Measurements from ENCODE around the gene IL36A. TPM values are rescaled to one million over a fixed set of nuclear protein-coding genes. Genes with fewer than 3 reads are reported as not detected.

Gene IL36A, protein sequence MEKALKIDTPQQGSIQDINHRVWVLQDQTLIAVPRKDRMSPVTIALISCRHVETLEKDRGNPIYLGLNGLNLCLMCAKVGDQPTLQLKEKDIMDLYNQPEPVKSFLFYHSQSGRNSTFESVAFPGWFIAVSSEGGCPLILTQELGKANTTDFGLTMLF
- total RNA-seq, result not detected
- total RNA-seq (2013), result not detected

DNA sequence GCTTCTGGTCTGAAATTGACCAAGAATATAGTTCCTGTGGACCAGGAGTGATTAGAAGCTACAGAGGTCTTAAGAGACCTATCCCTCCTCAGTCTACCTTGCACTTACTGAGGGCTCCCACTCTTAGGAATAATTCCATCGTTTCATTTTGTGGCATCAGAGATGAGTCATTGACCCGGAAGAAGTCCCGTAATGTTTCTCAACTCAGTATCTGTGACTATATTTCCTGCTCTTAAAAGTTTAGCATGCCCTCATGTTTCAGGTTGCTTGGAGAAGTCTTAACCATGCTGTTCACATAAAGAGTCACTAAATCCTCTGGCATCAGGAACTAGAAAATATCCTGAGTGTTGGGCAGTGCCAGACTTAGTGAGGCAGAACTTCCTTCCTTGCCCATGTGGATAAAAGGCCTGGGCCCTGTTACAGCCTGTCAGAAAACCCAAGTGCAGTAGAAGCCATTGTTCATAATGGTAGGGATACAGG is at the start of gene IL36A:
Gene IL36A, plus strand, starts transcription at position 430 of the 480 bp plus-strand sequence. CDS start 413 bp downstream, outside the sequence.
- H3K36me3 Mint-ChIP-seq, result peaks cover 15% of the 10 kb centered on the region
- intact Hi-C loops (cut with micrococcal nuclease), result no loop called here
- no peak within 1 kb of the TSS for H3K27ac Mint-ChIP-seq
- TF ChIP-seq, protein P1, sequence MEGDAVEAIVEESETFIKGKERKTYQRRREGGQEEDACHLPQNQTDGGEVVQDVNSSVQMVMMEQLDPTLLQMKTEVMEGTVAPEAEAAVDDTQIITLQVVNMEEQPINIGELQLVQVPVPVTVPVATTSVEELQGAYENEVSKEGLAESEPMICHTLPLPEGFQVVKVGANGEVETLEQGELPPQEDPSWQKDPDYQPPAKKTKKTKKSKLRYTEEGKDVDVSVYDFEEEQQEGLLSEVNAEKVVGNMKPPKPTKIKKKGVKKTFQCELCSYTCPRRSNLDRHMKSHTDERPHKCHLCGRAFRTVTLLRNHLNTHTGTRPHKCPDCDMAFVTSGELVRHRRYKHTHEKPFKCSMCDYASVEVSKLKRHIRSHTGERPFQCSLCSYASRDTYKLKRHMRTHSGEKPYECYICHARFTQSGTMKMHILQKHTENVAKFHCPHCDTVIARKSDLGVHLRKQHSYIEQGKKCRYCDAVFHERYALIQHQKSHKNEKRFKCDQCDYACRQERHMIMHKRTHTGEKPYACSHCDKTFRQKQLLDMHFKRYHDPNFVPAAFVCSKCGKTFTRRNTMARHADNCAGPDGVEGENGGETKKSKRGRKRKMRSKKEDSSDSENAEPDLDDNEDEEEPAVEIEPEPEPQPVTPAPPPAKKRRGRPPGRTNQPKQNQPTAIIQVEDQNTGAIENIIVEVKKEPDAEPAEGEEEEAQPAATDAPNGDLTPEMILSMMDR (IDR thresholded peaks at IDR 0.05), result no peak
- no peak within 1 kb of the TSS for H3K4me3 ChIP-seq (ENCODE audit: low read length)
- 94% methylated on average over 3 of the region's 3 CpGs for WGBS (ENCODE audit: insufficient coverage)
- peaks cover 7 to 26% of the 10 kb centered on the region in 2 donors for H3K27me3 Mint-ChIP-seq (ENCODE audit: low read depth in 2 of 2)
- no peak for DNase-seq
- no peaks in the 10 kb centered on the region for H3K27me3 ChIP-seq (ENCODE audit: control insufficient read depth, insufficient read depth, low read length)
- H3K27ac ChIP-seq (ENCODE audit: low read length), result no peak within 1 kb of the TSS
- no peaks in the 10 kb centered on the region for H3K36me3 ChIP-seq (ENCODE audit: control insufficient read depth, insufficient read depth, low read length)
- peak in 1 of 3 donors; percentile 27 for ATAC-seq
- no peaks in the 10 kb centered on the region for H3K4me1 Mint-ChIP-seq
- no peaks in the 10 kb centered on the region for H3K9me3 ChIP-seq (ENCODE audit: control insufficient read depth, insufficient read depth, low read length)
- H3K4me3 Mint-ChIP-seq, result no peak within 1 kb of the TSS
- H3K4me1 ChIP-seq (ENCODE audit: control insufficient read depth, insufficient read depth, low read length), result no peaks in the 10 kb centered on the region
- peaks cover 0 to 6% of the 10 kb centered on the region in 2 donors for H3K9me3 Mint-ChIP-seq

GRCh38 chr2:112957511-112957910 is 47.7 kb upstream of the IL36A start:
- Mint-ChIP-seq H3K36me3 (no peaks in the 10 kb centered on the region), H3K27me3 (ENCODE audit: low read depth in 2 of 2) (peaks cover 6 to 8% of the 10 kb centered on the region in 2 donors), H3K4me1 (no peaks in the 10 kb centered on the region), H3K9me3 (no peaks in the 10 kb centered on the region), H3K27ac (no peak overlapping the region), H3K4me3 (no peak overlapping the region)
- intact Hi-C loops (cut with micrococcal nuclease), result no loop called here
- DNase-seq, result no peak
- Histone ChIP-seq H3K36me3 (ENCODE audit: control insufficient read depth, insufficient read depth, low read length) (no peaks in the 10 kb centered on the region), H3K27ac (ENCODE audit: low read length) (no peak overlapping the region), H3K4me3 (ENCODE audit: low read length) (no peak overlapping the region), H3K4me1 (ENCODE audit: control insufficient read depth, insufficient read depth, low read length) (no peaks in the 10 kb centered on the region), H3K9me3 (ENCODE audit: control insufficient read depth, insufficient read depth, low read length) (no peaks in the 10 kb centered on the region), H3K27me3 (ENCODE audit: control insufficient read depth, insufficient read depth, low read length) (no peaks in the 10 kb centered on the region)
- no peak for ATAC-seq
- WGBS (ENCODE audit: insufficient coverage), result 100% methylated on average over 3 of the region's 3 CpGs
- TF ChIP-seq, protein P1 (IDR thresholded peaks at IDR 0.05), result no peak

- Histone ChIP-seq H3K4me3 (ENCODE audit: low read length) (no peak overlapping the region), H3K9me3 (ENCODE audit: control insufficient read depth, insufficient read depth, low read length) (no peaks in the 10 kb centered on the region), H3K27me3 (ENCODE audit: control insufficient read depth, insufficient read depth, low read length) (no peaks in the 10 kb centered on the region), H3K27ac (ENCODE audit: low read length) (no peak overlapping the region), H3K4me1 (ENCODE audit: control insufficient read depth, insufficient read depth, low read length) (no peaks in the 10 kb centered on the region), H3K36me3 (ENCODE audit: control insufficient read depth, insufficient read depth, low read length) (no peaks in the 10 kb centered on the region)
- H3K4me3 Mint-ChIP-seq, result no peak overlapping the region
- no peaks in the 10 kb centered on the region for H3K36me3 Mint-ChIP-seq
- no peaks in the 10 kb centered on the region for H3K4me1 Mint-ChIP-seq
- ATAC-seq, result peak; percentile 84 to 92 (median 85)
- no peak overlapping the region for H3K27ac Mint-ChIP-seq
- TF ChIP-seq, protein P1 (IDR thresholded peaks at IDR 0.05), result peak; percentile 76
- peaks cover 1 to 6% of the 10 kb centered on the region in 2 donors for H3K27me3 Mint-ChIP-seq (ENCODE audit: low read depth in 2 of 2)
- 60% methylated on average over 7 of the region's 9 CpGs for WGBS (ENCODE audit: insufficient coverage)
- DNase-seq, result peak in 1 of 2 donors; percentile 79
- no peaks in the 10 kb centered on the region for H3K9me3 Mint-ChIP-seq
- intact Hi-C loops (cut with micrococcal nuclease), result loop anchor here (1.0 kb wide), 1 partner anchor 209 kb away; no protein-coding TSS in a partner anchor
These were observed 46.7 kb upstream of the IL36A start for GRCh38 chr2:112958428-112959108.
